Renal pelvis (tissue), 12 donors: Measurements from ENCODE around the gene MAGEB17. TPM values are rescaled to one million over a fixed set of nuclear protein-coding genes. Genes with fewer than 3 reads are reported as not detected.
"Not testable (repeated sequence)": the region's sequence is repeated elsewhere in the genome, so short reads cannot be mapped to it uniquely, and the experiment has no call there.

Experiments
- DNase-seq: peaks from one replicate; pipeline ENCODE4 v3.0.0-alpha.2; 2013
- long read RNA-seq, 16 experiments: transcript quantifications; one replicate each; lab custom pipeline, GENCODE V29; 2026
- polyA plus RNA-seq, 3 donors: library from polyadenylated mRNA; unstranded; fragments of 120-200 nt; gene quantifications; one replicate each; pipeline ENCODE4 v1.2.1, GENCODE V29; 2013; ENCODE audit not compliant: insufficient read length in 3 of 3

Gene MAGEB17, protein sequence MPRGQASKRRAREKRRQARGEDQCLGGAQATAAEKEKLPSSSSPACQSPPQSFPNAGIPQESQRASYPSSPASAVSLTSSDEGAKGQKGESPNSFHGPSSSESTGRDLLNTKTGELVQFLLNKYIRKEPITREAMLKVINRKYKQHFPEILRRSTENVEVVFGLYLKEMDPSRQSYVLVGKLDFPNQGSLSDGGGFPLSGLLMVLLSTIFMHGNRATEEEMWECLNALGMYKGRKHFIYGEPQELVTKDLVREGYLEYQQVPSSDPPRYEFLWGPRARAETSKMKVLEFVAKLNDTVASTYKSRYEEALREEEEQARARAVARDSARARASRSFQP
- under 1 TPM; 0.06 to 0.53 (median 0.13) TPM for polyA plus RNA-seq
- long read RNA-seq, donor 1 = 0 reads
- long read RNA-seq, donor 2 = 0 reads
- long read RNA-seq, donor 3 = 0 reads
- long read RNA-seq, donor 4 = 0 reads
- long read RNA-seq, donor 5 = 0 reads
- long read RNA-seq, donor 6 = 0 reads
- long read RNA-seq, donor 7 = 0 reads
- long read RNA-seq, donor 8 = 0 reads
- long read RNA-seq, donor 9 = 0 reads
- long read RNA-seq, donor 10 = 0 reads
- long read RNA-seq, donor 11 = 0 reads
- long read RNA-seq, donor 12 = 0 reads
- long read RNA-seq, donor 13 = 0 reads
- long read RNA-seq, donor 14 = 0 reads
- long read RNA-seq, donor 15 = 0 reads
- long read RNA-seq, donor 16 = 0 reads

DNA sequence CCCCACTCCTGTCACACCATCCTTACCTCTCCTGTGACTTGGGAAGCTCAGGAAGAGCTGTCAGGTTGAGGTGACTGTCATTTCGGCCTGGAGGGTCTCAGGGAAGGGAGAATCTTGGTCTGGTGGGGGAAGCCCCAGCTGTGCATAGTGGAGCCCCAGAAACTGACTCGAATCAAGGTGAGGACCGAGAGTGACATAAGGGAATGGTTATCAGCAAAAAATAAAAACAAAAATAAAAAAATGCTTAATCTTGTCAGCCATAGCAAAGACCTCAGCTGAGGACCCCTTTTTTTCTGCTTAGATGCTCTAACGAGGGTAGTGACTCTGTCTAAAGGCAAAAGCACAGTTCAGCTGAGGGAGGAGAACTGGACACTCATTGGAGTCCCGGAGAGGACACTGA is at the start of gene MAGEB17:
Gene MAGEB17 (plus strand): TSS at position 301 of the 400 bp plus-strand sequence. CDS start 2,902 bp downstream, outside the sequence.
- no peak for DNase-seq

DNA sequence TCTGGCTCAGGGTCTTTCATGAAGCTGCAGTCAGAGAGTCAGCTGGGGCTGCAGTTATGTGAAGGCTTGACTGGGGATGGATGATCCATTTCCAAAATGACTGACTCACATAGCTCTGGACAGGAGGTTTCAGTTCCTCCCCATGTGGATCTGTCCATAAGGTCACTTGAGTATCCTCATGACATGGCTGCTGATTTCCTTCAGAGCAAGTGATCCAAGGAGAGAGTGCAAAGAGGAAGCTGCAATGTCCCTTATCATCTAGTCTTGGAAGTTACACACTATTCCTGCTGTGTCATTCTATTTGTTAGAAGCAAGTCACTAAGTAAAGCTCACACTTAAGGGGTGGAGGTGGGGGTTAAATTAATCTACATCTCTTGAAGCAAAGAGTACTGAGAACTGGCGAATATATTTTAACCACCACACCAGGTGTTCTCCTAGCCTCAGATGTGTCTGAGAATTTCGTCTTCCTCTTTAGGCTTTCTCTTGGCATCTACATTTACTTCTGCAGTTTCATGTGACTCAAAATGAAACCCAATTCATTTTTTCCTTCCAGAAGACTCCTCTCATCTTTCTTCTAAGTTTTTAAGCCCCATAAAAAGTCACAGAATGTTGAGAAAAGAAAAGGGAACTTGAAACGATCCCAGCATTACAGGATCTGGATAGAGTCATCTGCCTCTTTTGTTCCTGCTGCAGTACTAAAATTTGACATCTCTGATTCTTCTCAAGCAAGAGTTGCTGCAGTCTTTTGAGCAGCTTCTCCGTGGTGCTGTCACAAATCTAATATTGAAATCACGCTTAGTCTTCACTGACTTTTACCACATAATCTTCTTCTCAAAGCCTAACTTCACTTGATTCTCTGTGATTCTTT is 47.7 kb upstream of the MAGEB17 start:
- DNase-seq = no peak

DNA sequence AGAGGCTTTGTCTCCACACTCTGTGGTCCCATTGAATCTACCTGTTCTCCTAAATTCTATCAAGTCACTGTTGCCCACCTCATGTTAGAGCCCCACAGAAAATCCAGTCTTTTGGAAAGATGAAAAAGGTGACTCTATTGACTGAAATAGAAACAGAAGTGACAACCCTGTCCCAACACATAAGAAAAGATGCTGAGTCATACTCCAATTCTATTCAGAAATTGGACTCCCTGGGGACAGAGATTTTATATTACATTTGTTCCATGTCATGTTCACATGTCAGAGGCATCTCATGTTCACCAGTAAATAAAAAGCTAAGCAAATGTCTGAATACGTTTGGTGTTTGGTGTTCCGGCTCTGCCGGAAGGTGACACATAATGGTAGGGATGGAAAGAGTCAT is 46.9 kb upstream of the MAGEB17 start:
- DNase-seq = no peak

- peak; percentile 80 for DNase-seq
Observed at GRCh38 chrX:16123222-16123786, 44.0 kb upstream of the MAGEB17 start, which contains the start of gene GRPR. GRPR (plus strand) TSS chrX:16123565; CDS start chrX:16123954, 389 bp downstream.

- DNase-seq = no peak
Observed at GRCh38 chrX:16124201-16124600, 43.1 kb upstream of the MAGEB17 start.

DNA sequence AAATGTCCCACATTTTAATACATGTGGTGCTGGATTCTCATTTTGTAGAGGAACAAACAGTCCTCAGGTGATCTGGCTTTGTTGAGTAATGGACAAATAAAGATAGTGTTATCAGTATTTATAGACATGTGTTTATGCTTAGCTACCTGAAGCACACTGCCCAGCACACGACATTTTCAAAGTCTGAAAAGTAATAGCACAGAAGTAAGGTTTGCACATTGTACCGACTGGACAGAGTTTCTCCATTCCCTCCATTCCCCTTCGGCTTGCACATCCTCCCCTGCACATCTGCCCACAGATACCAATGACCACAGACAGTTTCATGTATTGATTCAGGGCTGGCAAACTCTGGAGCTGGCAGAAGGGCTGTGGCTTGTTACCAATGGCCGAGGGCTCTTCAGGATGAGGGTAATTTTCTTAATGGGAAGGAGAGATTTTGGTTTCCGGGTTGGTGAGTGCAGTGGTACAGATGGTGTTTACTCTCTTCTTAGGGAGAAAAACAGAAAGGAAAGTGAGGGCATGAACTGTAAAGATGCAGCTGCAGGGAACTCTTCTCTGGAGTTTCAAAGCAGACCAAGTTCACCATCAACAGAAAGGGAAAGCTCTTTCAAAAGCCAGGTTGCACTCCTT is 41.6 kb upstream of the MAGEB17 start:
- DNase-seq = no peak

DNA sequence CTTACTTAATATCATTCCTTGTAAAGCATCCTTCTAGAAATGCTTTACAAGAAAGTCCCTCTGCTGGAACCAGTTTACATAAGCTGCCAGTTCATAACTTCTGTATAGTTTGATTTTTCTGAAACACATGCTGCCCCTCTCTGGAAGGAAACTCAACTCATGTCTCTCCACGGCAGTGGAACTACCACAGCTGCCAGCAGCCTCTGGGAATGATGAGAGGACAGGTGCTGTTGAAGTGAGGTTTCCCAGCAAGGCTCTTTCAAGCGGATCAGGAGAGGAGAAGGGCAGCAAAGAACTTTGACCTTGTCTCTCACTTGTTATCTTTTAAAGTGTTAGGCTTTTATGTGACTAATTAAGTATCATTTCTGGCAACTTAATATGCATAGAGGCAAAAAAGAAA is 36.6 kb upstream of the MAGEB17 start:
- no peak for DNase-seq

GRCh38 chrX:16134936-16135335 is 32.3 kb upstream of the MAGEB17 start:
- DNase-seq = no peak

DNA sequence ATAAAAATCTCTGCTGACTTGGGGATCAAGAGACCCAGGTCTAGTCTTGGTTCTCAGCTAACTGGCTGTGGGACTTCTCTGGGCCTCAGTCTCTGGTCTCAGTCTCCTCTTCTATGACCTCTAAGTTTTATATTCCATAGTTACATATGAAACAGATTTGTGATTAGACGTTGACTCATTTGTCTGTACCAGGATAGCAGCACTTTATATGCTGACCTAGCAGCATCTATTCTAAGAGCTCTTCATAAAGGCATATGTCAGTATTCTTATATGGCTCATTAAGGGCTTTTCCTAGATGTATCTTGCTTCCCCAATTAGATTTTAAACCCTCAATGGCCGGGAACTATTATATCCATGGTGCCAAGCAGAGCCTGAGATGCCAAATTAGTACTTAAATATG is 31.2 kb upstream of the MAGEB17 start:
- no peak for DNase-seq

DNA sequence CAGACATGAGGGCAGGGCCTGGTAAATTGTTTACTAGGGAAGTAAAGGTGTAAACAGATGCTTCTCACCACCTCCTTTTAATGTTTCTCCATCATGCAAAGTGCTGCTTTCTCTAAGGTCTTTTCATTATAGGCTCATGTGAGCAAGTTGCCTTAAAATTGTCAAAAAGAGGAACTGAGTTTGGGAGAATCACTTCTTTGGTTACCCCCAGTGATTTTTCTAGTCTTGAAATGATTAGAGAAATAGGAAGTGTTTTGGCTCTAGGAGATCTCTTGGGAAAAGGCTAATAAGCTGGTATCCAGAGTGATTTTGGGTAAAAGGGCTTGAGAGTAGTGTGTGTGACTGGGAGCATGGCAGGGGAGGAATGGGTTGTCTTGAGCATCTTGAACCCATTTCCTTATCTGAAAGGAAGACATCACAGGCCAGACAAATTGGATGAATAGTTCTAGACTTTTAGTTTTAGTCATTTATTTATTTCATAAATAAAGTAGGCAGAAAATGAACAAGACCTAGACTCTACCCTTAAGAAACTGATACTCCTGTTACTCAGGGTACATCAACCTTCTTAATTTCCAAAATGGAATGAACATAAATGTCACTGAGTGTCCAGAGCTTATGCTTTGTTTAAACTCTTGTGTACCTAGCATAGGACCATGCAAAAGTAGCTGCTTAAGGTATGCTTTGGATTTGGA is 29.7 kb upstream of the MAGEB17 start:
- no peak for DNase-seq

GRCh38 chrX:16138108-16138427 is 29.2 kb upstream of the MAGEB17 start:
- no peak for DNase-seq

- no peak for DNase-seq
Observed at GRCh38 chrX:16140448-16140847, 26.8 kb upstream of the MAGEB17 start.

DNA sequence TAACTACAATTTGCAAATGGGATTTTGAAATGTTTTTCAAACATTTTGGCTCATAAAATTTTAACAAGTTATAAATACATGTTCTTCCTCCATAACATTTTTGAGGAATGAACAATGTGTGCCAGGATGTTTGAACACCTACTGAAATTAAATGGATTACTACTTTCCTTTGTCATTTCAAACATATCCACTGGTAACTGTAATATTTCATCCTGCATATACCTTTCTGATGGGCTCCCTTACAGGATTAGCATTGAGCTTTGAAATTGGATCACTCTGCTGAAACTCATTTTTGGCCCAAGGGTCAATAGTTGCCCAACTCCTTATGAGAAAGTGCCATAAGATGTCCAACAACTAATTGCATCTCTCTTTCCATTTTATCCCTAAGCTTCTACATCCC is 26.3 kb upstream of the MAGEB17 start:
- DNase-seq = no peak

GRCh38 chrX:16141422-16142245 is 25.6 kb upstream of the MAGEB17 start:
- DNase-seq = no peak

GRCh38 chrX:16142246-16142558 is 25.1 kb upstream of the MAGEB17 start:
- DNase-seq = no peak

DNA sequence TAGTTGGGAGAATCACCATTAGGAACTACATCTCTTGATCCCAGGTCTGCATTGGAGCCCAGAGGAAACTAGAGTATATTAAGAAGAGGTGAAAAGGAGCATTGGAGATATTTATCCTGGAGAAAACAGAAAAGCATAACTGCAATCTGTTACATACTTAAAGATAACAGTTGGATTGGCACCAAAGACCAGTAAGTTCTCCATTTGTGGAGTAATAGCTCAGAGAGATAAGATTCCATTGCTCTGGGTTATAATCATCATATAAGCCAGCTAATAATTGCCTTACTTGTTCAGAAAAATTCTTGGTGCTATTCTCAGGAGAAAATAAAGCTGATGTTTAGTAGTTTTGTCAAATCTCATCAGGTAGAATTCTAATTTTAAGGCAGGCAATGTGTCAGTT is 23.3 kb upstream of the MAGEB17 start:
- DNase-seq = no peak

DNA sequence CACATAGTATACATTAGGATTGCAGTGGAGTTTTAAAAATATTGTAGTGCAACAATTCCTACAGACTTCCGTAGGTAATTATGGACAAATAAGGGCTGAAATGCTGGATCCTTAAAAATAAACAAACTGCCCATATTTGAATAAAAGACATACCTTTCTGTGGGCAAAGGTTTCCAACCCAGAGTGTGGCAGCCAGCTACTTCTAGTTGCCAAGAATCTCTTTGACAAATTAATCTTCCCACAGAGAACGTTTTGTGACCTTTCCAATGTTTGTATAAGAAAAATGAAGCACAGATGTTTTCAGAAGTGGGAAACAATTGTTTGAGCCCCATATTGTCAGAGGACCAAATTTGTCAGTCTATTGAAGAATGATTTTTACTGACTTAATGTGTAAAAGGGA is 22.9 kb upstream of the MAGEB17 start:
- DNase-seq = no peak

GRCh38 chrX:16145093-16145492 is 22.2 kb upstream of the MAGEB17 start:
- not testable (repeated sequence) for DNase-seq

DNA sequence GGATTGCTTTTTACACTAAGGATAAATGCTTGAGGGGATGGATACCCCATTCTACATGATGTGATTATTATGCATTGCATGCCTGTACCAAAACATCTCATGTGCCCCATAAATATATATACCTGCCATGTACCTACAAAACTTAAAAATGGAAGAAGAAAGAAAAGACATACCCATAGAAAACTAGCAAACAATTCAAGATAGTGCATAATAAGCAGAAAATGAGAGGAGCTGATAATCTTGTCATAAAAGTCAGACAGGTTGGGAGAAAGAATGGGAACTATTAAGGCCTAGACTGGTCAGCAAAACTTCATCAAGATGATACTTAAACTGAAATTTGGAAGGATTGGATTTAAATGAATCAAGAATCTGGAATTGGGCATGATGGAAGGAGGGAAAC is 21.6 kb upstream of the MAGEB17 start:
- no peak for DNase-seq

DNA sequence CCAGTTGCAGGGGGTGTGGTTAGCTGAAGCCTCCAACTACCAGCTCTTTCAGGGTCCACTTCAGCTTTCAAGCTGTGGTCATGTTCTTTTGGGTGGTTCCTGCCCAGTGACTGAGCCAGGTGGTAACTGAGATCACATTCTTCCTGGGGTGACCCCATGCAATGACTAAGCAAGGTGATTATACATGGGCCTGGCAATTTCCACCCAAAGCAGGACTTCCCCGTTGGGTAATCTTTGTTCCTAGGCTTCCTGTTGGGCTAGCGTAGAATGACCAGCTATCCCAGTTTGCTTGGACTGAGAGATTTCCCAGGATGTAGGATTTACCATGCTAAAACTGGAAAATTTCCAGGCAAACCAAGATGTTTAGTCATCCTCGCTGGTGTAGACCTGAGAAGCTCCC is 18.4 kb upstream of the MAGEB17 start:
- DNase-seq = no peak
